Esophagus muscularis mucosa (tissue), 4 donors: ENCODE measurements around the gene SLC9A8.

Experiments
- EP300 ChIP-seq: sonication (generic); formaldehyde crosslinking; IDR thresholded peaks from one replicate; pipeline ENCODE4 v1.6.1; 2017; ENCODE audit warnings: antibody characterized with exemption
- POLR2A ChIP-seq: fragments of 450-650 bp; IDR thresholded peaks from one replicate; pipeline ENCODE4 v1.6.1; 2017; ENCODE audit warnings: antibody characterized with exemption, moderate library complexity, mild to moderate bottlenecking, low read depth
- TF ChIP-seq, protein P1 (sequence below), 3 experiments: fragments of 200-600 bp in 2 of 3; fragments of 450-650 bp in 1 of 3; sonication (generic) in 2 of 3; IDR thresholded peaks; one replicate each; pipeline ENCODE4 v1.5.1; 2017 to 2019; ENCODE audit warnings: antibody characterized with exemption in 3 of 3, mild to moderate bottlenecking in 2 of 3, moderate library complexity in 1 of 3

GRCh38 chr20:49856904-49857303 lies 44.3 kb downstream of the SLC9A8 start:
- no peak for TF ChIP-seq POLR2A
- TF ChIP-seq, protein P1, sequence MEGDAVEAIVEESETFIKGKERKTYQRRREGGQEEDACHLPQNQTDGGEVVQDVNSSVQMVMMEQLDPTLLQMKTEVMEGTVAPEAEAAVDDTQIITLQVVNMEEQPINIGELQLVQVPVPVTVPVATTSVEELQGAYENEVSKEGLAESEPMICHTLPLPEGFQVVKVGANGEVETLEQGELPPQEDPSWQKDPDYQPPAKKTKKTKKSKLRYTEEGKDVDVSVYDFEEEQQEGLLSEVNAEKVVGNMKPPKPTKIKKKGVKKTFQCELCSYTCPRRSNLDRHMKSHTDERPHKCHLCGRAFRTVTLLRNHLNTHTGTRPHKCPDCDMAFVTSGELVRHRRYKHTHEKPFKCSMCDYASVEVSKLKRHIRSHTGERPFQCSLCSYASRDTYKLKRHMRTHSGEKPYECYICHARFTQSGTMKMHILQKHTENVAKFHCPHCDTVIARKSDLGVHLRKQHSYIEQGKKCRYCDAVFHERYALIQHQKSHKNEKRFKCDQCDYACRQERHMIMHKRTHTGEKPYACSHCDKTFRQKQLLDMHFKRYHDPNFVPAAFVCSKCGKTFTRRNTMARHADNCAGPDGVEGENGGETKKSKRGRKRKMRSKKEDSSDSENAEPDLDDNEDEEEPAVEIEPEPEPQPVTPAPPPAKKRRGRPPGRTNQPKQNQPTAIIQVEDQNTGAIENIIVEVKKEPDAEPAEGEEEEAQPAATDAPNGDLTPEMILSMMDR (IDR thresholded peaks at IDR 0.05) = no peak
- TF ChIP-seq EP300 = no peak
